ENCODE measurements around the gene PAMR1.

The PAMR1 gene

GRCh38 chr11:35529971-35530495 is 4.6 kb upstream of the PAMR1 start:
- no peak for TF ChIP-seq POLR2AphosphoS5 (IDR thresholded peaks at IDR 0.05; ENCODE audit: low read depth, low read length)
- TF ChIP-seq FOXP2 (optimal IDR thresholded peaks at IDR 0.05; ENCODE audit: borderline replicate concordance, extremely low read depth, extremely low read length, insufficient read depth) = no peak
- no peak for TF ChIP-seq SIN3A (IDR thresholded peaks at IDR 0.05; ENCODE audit: borderline replicate concordance, insufficient read depth, low read length)
- no peak for TF ChIP-seq REST (IDR thresholded peaks at IDR 0.05; ENCODE audit: insufficient read depth in 1 of 2, low read depth in 2 of 2, low read length in 2 of 2)
- TF ChIP-seq TAF1 (IDR thresholded peaks at IDR 0.05; ENCODE audit: borderline replicate concordance, insufficient read depth, low read length) = no peak

- TF ChIP-seq POLR2AphosphoS5 (IDR thresholded peaks at IDR 0.05; ENCODE audit: low read depth, low read length) (no peak), REST (IDR thresholded peaks at IDR 0.05; ENCODE audit: insufficient read depth in 1 of 2, low read depth in 2 of 2, low read length in 2 of 2) (no peak), SIN3A (IDR thresholded peaks at IDR 0.05; ENCODE audit: borderline replicate concordance, insufficient read depth, low read length) (no peak), FOXP2 (optimal IDR thresholded peaks at IDR 0.05; ENCODE audit: borderline replicate concordance, extremely low read depth, extremely low read length, insufficient read depth) (no peak), TAF1 (IDR thresholded peaks at IDR 0.05; ENCODE audit: borderline replicate concordance, insufficient read depth, low read length) (no peak)
These were observed 965 bp upstream of the PAMR1 start for GRCh38 chr11:35526370-35526792.

GRCh38 chr11:35524780-35525179 is 636 bp downstream of the PAMR1 start:
- TF ChIP-seq SIN3A (IDR thresholded peaks at IDR 0.05; ENCODE audit: borderline replicate concordance, insufficient read depth, low read length) (no peak), REST (IDR thresholded peaks at IDR 0.05; ENCODE audit: insufficient read depth in 1 of 2, low read depth in 2 of 2, low read length in 2 of 2) (no peak), POLR2AphosphoS5 (IDR thresholded peaks at IDR 0.05; ENCODE audit: low read depth, low read length) (no peak), TAF1 (IDR thresholded peaks at IDR 0.05; ENCODE audit: borderline replicate concordance, insufficient read depth, low read length) (no peak), FOXP2 (optimal IDR thresholded peaks at IDR 0.05; ENCODE audit: borderline replicate concordance, extremely low read depth, extremely low read length, insufficient read depth) (no peak)

- TF ChIP-seq TAF1 (IDR thresholded peaks at IDR 0.05; ENCODE audit: borderline replicate concordance, insufficient read depth, low read length) (no peak), REST (IDR thresholded peaks at IDR 0.05; ENCODE audit: insufficient read depth in 1 of 2, low read depth in 2 of 2, low read length in 2 of 2) (no peak), SIN3A (IDR thresholded peaks at IDR 0.05; ENCODE audit: borderline replicate concordance, insufficient read depth, low read length) (no peak), FOXP2 (optimal IDR thresholded peaks at IDR 0.05; ENCODE audit: borderline replicate concordance, extremely low read depth, extremely low read length, insufficient read depth) (no peak), POLR2AphosphoS5 (IDR thresholded peaks at IDR 0.05; ENCODE audit: low read depth, low read length) (no peak)
These were observed 1.6 kb downstream of the PAMR1 start for GRCh38 chr11:35523861-35524260.

Data from PFSK-1 (cell line).